ENCODE measurements around the gene GCHFR. TPM values are rescaled to one million over a fixed set of nuclear protein-coding genes. Genes with fewer than 3 reads are reported as not detected.

Gene GCHFR
- polyA plus RNA-seq, 5 donors = 11.5 to 18.8 (median 13.8) TPM

GRCh38 chr15:40751745-40752144, 12.1 kb upstream of the GCHFR start:
- no peak for DNase-seq

- no peak for DNase-seq
Measured at GRCh38 chr15:40754574-40754882, 9.3 kb upstream of the GCHFR start.

DNA sequence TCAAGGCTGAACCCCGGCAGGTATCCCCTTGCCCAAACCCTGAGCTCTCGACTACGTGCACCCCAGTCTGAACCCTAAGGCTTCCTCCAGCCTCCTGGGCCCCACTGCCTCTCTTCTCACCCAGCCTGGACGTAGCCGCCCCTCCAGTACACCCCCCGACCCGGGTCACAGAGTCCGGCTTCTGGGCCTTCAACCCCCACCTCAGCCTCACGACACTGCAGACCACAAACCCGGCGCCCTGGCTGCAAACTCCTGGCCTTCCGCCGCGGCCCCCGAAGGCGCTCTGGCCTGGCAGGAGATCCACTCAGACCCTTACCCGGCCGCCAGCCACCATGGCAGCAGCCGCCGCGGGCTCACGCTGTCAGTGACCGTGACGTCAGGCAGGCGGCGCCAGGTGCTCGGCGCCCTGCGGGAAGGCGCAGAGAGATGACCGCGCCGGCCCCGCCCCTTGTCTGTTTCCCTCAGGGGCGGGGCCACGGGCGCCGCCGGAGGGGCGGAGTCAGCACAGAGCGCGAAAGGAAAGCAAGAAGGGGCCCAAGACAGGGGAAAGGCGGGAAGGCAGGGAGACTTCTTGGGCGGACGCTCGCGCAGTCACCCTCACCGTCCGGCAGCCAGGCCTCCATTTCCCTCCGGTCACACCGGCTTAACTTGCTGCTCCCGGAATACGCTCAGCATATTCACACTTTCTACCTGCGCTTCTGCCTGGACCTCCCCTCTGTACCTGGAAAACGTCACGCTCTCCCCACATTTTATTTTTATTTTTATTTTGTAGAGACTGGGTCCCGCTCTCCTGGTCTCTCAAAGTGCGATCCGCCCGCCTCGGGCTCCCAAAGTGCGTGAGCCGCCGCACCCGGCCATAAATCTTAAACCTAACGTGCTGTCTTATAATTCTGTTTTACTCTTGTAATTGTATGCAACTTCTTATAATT, 8.7 kb upstream of the GCHFR start, which contains the start of gene RMDN3:
Gene RMDN3 (minus strand): TSS at position 372 of the 929 bp plus-strand sequence. CDS start 471 bp downstream, outside the sequence.
- peak; percentile 98 for DNase-seq

DNA sequence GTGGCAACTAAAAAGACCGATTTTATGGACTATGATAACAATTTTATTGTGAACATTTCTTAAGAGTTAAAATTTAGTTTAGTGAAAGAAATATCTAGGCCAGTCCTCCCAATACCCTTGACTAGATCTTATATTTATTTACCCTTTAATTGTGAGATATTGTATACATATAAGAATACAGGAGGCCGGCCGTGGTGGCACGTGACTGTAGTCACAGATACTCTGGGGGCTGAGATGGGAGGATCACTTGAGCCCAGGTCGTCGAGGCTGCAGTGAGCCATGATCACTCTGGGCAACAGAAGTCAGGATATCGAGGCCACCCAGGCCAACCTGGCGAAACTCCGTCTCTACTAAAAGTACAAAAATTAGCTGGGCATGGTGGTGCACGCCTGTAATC, 8.1 kb upstream of the GCHFR start:
- no peak for DNase-seq

DNA sequence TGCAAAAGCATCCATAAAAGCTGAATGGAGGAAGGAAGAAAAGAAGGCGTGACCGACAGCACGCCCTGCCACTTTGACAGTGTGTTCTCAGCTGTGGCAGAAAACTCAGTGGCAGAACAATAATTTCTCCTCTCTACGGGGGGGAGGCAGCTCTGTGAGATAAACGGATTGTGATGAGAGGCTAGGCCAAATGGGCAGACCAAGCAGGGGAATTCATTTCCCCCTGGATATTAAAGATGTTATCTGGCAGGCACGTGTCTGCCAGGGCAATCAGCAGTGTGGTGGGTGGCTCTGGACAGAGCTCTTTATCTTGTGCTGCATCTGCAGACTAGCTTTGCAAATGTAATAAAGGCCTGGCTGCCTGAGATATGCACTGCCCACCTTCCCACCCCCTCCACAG, 6.9 kb upstream of the GCHFR start:
- DNase-seq = no peak

GRCh38 chr15:40759961-40760360, 3.9 kb upstream of the GCHFR start:
- DNase-seq = no peak

GRCh38 chr15:40762919-40763800, 708 bp upstream of the GCHFR start:
- DNase-seq = peak; percentile 74 to 79

DNA sequence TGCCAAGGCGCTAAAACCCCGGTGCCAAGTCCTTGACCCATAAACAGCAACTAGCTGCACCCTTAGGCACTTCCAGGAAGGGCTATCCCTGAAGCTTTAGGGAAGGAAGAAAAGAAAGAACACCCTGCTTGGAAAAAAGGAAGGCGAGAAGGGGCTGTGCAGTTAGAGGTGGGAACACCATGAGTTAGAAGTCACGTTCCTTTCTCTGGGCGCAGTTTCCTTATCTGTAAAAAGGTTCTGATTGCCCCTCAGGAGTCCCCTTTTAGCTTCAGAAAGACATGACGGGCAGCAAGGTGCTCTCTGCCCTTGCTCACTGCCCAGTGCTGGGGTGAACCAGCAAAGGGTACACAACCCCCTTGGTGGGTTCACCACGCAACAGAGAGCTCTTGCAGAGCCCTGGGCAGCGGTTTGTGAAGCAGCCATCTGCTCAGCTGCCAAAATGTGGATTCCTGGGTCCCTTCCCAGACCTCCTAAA, 798 bp downstream of the GCHFR start:
- no peak for DNase-seq

DNA sequence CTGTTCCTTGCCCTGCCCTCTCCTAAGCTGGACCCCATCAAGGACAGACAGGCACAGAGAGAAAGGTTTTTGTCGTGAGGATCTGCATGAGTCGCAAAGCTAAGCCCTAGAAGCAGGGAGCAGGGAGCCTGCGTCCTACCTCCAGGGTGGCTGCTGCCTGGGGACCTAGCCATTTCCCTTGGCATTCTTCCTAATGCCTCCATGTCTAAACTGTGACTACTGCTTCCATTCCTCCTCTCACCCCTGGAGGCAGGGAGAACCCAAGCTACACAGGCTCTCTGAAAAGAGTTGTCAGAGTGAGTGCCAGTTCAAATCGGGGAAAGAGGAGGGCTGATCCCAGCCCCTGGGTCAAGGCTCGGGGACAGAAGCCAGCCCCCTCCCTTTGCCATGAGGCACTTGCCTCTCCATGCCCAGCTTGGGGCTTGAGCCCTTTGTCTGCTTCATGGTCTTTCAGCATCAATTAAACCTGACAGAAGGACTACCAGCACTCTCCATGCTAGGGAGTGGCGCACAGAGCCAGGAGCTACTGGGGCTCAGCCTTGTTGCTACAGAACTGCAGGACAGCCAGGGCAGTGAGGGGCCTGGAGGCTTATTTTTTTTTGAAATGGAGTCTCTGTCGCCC, 2.4 kb downstream of the GCHFR start:
- no peak for DNase-seq

DNA sequence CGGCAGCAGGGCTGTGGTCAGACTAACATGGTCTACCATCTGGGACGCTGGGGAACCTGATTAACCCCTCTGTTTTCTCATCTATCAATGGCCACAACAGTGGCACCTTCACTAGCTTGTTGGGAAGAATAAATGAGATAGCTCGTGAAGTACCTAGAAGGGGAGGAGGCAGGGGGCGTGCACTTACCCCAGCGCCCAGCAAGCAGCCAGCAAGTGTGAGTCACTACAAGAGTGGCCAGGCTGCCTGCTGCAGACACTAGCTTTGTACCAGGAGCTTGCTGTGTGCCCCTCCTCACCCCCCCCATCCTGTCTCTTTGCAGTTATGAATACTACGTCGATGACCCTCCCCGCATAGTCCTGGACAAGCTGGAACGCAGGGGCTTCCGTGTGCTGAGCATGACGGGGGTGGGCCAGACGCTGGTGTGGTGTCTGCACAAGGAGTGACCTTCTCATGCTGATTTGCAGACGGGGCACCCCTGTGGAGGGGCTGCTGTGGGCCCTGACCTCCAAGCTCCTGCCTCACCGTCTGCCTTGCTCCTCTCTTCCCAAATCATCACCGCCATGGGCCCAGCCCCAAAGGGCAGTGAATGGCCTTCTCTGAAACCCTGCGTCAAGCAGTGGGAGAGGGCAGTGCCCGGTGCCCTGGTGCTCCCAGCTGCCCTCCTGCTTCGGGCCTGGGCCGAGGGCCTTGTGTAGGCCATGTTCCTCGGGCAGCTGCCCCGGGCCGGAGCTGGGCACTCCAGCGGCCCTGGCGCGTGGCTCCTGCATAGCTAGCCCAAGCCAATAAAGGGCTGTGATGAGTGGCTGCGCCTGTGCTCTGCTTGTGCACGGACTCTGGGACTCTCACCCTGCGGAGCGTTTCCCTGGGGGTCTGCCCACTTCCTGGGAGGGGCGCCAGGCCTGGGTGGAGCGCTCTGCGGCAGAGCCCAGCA, 3.3 kb downstream of the GCHFR start:
- no peak for DNase-seq

DNA sequence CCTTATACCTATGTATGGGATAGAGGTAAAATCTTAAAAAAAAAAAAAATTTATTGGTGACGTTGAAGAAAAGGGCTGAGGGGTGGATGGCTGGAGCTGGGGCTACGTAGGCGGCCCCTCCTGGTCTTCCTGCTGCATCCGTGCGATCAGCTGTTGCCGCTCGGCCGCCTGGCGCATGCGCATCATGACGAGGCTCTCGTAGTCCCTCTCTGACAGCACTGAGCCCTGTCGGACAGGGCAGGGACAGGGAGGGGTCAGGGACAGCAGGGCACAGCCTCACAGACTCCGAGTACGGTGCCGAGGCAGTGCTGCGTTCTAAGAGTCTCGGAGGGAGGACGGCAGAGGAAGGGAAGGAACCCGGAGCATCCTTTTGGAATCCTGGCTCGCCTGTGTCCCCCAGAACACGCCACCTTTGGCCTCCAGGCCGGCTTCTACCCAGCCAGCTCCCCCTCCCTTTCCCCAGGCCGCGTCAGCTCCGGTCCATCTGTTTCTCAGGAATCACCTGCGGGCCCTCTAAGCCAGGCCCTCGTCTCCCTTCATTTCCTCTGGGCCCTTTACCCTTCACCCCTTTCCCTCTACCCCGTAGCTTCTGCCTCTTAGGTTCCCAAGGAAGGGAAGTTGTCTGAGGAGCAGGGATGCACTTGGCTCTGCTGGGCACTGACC, 4.1 kb downstream of the GCHFR start:
- no peak for DNase-seq

DNA sequence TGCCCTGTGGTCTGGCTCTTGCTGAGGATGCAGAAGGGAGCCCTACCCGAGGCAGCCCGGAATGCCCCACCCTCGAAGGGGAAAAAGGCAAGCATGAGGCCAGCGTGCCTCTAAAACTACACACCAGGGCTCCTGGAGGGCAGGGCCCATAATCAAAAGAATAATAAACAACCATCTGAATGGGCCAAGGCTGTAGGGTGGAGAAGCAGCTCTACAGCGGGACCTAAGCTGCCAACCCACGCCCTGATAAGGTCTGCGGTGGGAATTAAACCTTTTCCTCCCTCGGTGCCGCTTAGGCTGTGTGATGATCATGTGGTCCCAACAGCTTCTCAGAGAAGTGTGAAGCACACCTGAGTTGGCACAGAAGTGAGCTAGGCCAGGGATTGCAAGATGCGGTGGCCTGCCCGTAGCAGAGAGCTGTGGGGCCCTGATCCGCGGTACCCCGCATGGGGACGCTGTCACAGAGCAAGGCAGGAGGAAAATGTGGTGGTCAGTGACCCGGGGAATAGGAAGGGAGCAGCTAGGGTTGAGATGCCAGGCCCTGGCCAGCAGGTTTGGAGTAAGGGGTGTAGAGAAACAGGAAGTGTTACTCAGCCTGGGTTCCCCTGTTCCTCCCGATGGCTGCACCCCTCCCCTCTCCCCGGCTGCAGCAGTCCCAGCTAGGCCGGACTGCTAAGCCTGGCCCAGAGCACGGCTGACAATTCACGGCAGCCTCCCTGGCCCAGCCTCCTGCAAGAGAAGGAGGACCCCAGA, 4.8 kb downstream of the GCHFR start:
- no peak for DNase-seq

DNA sequence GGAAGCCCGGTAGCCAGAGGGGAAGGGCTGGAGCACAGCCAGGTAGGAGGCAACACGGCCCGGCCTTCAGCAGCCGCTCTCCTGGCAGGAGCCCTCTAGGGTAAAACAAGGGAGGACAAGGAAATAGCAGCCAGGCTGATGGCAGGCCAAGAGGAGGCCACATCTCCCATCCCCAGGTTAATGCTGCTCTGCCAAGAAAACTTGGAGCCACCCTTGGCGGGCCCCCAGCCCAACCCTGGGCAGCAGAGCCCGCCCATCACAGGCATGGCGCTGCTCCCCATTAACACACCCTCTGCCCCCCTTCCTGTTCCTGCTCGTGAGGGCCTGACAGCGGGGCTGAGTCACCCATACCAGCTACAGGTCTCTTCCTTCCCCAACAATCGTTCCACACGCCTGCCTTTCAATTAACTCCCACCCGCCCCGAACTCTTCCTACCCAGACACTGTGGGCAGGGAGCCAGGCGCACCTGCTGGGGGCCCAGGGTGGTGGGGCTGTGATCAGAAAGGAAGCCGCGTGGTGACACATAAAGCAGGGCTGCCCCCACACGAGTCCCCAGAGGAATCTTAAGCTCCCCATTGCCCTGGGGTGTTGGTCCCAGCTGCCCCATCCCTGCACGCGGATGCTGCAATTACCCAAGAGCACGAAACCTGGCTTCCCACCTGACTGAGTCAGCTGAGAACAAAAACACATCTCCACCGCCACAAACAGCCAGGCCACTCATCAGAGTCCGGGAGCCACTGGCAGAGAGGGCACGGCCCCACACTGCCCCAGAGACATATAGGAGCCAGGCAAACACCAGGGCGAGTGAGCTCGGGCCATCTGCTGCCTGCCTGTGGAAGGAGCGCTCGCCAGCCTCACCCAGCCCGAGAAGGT, 5.6 kb downstream of the GCHFR start, which contains the start of gene C15orf62:
Gene C15orf62 (plus strand): TSS at position 707 of the 873 bp plus-strand sequence. CDS start 516 bp downstream, outside the sequence.
- DNase-seq = no peak

- no peak for DNase-seq
Measured at GRCh38 chr15:40770147-40770721, 6.4 kb downstream of the GCHFR start.

- DNase-seq = no peak
Measured at GRCh38 chr15:40771242-40771641, 7.4 kb downstream of the GCHFR start.

DNA sequence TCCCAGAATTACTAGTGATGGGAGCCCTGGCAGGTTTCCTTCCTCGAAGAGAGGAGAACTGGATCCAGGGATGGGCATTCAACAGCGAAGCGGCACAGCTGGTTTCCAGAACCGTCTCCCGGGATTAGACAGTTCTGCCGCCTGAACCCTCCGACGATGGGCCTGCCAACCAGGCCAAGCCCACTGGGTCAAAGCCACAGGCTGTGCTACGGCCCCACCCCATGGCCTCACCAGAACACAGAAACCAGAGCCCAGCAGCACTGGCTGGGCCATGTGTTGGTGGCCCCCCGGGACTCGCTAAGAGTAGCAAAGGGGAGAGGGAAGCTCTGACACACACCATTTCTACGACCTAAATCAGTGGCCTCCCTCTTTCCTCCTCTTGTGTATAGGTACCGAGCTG, 8.1 kb downstream of the GCHFR start:
- DNase-seq = no peak

DNA sequence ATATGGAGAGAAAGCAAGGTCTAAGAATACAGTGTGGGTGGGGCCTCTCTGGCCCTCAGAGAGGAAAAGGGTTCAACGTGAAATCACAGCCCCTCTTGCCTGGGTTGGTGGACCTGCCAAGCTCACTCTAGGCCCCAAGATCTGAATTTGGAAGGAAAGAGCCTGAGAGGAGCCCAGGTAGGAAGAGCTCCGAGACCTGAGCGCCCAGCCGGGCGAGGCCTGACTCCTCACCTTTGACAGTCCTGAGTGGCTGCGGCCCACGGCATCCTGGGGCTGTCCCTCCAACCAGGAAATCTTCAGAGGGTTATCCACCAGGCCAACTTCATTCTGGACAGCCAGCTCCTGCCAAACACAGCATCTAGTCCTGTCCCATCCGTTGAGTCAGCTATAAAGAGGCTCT, 9.6 kb downstream of the GCHFR start:
- no peak for DNase-seq

DNA sequence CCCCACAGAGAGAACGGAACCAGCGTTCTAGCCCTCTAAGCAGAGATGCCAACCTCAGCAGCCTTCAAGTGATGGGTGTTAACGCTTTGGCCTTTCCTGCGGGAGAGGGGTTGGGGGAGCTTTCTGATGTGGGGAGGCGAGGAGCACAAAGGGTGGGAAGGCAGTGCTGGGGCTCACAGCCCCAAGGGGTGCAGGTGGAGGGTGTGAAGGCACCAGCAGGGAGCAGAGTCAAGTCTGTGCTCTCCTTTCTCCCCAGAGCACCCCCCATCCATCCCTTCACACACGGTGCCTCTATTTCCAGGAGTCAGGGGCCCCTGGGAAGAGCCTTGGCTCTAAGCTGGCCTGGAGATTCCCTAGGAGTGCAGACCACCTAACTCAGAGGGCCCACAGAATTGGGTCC, 10.0 kb downstream of the GCHFR start:
- no peak for DNase-seq

All from right lung (tissue), 5 donors.